Gastrocnemius medialis (tissue), 4 donors: ENCODE measurements around the gene BLOC1S3. TPM values are rescaled to one million over a fixed set of nuclear protein-coding genes. Genes with fewer than 3 reads are reported as not detected.

Source experiments
- ATAC-seq, 2 donors: fragments of 150-250 bp; one replicate each; pipeline ENCODE4 v1.9.1; 2016
- DNase-seq, 2 donors: peaks; one replicate each; pipeline ENCODE4 v3.0.0-alpha.2; 2019
- H3K27ac ChIP-seq, 4 donors: fragments of 200-600 bp; sonication (generic); 1 replicate in 1 of 4; 2 replicates in 3 of 4; pipeline ENCODE4 v1.5.1; 2016 to 2018; ENCODE audit warnings: mild to moderate bottlenecking in 2 of 4, moderate library complexity in 1 of 4
- H3K27me3 ChIP-seq, 3 donors: fragments of 200-600 bp; sonication (generic) in 2 of 3; 1 replicate in 1 of 3; 2 replicates in 2 of 3; pipeline versions ENCODE4 v1.5.1 to v1.6.0; 2016 to 2019; ENCODE audit warnings: mild to moderate bottlenecking in 1 of 3, moderate library complexity in 1 of 3
- H3K36me3 ChIP-seq, 2 donors: fragments of 200-600 bp; sonication (generic) in 1 of 2; one replicate each; pipeline ENCODE4 v1.5.1; 2017 to 2018
- H3K4me1 ChIP-seq, 2 donors: fragments of 200-600 bp; sonication (generic) in 1 of 2; one replicate each; pipeline ENCODE4 v1.5.1; 2016 to 2017; ENCODE audit warnings: mild to moderate bottlenecking in 2 of 2
- H3K4me3 ChIP-seq, 4 donors: fragments of 200-600 bp; sonication (generic) in 3 of 4; 1 replicate in 1 of 4; 2 replicates in 3 of 4; pipeline ENCODE4 v1.5.1; 2016 to 2019; ENCODE audit warnings: mild to moderate bottlenecking in 2 of 4
- H3K9me3 ChIP-seq, 3 donors: fragments of 200-600 bp; sonication (generic) in 2 of 3; 1 replicate in 1 of 3; 2 replicates in 2 of 3; pipeline ENCODE4 v1.5.1; 2016 to 2019
- POLR2A ChIP-seq, 2 donors: fragments of 450-650 bp; IDR thresholded peaks; one replicate each; pipeline ENCODE4 v1.6.1; 2017; ENCODE audit warnings: antibody characterized with exemption in 2 of 2, mild to moderate bottlenecking in 2 of 2, moderate library complexity in 2 of 2
- in situ Hi-C, 4 donors: fragments of 200-750 bp; cut with MboI; loops; one replicate each; pipeline versions ENCODE4 v1.15.0 to v1.8.0; 2017; ENCODE audit warnings: low sequenced_read_pairs in 4 of 4
- intact Hi-C: fragments of 100-400 bp; cut with DNase I; formaldehyde crosslinking; loops from one replicate; pipeline ENCODE4 v1.15.1; 2023; ENCODE audit warnings: low total_unique reads
- total RNA-seq, 4 donors: library from RNA; depleted of rRNA; stranded (reverse); fragments of >200 nt; gene quantifications; one replicate each; pipeline versions ENCODE4 v1.1.0 to v1.2.3, GENCODE V29; 2016
- TF ChIP-seq, protein P1 (sequence below), 5 experiments: fragments of 450-650 bp in 3 of 5; fragments of 200-600 bp in 2 of 5; sonication (generic) in 2 of 5; IDR thresholded peaks in 4 of 5; conservative IDR thresholded peaks in 1 of 5; 1 replicate in 4 of 5; 2 replicates in 1 of 5; pipeline ENCODE4 v1.5.1; 2016 to 2019; ENCODE audit warnings: antibody characterized with exemption in 5 of 5, mild to moderate bottlenecking in 3 of 5, moderate library complexity in 3 of 5

Gene BLOC1S3
- total RNA-seq, 4 donors from 2014 or later: 1.9 to 14.9 (median 5.8) TPM

DNA sequence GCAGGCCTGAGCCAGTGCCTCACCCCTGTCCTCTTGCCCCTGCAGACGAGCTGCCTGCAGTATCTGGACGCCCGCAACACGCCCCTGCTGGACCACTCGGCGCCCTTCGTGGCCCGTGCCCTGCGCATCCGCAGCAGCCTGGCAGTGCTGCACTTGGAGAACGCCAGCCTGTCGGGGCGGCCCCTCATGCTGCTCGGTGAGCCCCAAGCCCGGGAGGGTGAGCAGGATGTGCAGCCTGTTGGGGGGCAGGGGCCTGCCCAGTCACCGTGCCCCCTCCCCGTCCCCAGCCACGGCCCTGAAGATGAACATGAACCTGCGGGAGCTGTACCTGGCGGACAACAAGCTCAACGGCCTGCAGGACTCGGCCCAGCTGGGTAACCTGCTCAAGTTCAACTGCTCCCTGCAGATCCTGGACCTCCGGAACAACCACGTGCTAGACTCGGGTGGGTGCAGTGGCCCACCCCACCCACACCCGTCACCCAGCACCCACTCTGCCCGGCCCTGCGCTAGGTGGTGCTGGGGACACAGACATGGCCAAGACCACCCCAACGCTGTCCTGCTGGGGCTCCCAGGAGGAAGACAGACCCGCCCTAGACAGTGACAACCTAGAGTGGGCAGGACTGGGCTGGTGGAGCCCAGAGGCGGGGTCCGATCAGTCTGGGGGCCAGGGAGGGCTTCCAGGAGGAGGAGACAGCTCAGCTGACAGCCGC is 36.4 kb upstream of the BLOC1S3 start:
- H3K36me3 ChIP-seq: peaks cover 0 to 48% of the 10 kb centered on the region in 2 donors
- no peak for DNase-seq
- ATAC-seq: no peak
- intact Hi-C loops: no loop called here
- no peaks in the 10 kb centered on the region for H3K4me1 ChIP-seq
- no peak overlapping the region for H3K4me3 ChIP-seq
- no peaks in the 10 kb centered on the region for H3K9me3 ChIP-seq
- no peak overlapping the region for H3K27ac ChIP-seq
- in situ Hi-C loops: no loop called here
- H3K27me3 ChIP-seq: no peaks in the 10 kb centered on the region
- TF ChIP-seq POLR2A (IDR thresholded peaks at IDR 0.05): no peak
- TF ChIP-seq, protein P1, sequence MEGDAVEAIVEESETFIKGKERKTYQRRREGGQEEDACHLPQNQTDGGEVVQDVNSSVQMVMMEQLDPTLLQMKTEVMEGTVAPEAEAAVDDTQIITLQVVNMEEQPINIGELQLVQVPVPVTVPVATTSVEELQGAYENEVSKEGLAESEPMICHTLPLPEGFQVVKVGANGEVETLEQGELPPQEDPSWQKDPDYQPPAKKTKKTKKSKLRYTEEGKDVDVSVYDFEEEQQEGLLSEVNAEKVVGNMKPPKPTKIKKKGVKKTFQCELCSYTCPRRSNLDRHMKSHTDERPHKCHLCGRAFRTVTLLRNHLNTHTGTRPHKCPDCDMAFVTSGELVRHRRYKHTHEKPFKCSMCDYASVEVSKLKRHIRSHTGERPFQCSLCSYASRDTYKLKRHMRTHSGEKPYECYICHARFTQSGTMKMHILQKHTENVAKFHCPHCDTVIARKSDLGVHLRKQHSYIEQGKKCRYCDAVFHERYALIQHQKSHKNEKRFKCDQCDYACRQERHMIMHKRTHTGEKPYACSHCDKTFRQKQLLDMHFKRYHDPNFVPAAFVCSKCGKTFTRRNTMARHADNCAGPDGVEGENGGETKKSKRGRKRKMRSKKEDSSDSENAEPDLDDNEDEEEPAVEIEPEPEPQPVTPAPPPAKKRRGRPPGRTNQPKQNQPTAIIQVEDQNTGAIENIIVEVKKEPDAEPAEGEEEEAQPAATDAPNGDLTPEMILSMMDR (IDR thresholded peaks at IDR 0.05 in 4 of 5, conservative IDR thresholded peaks at IDR 0.05 in 1 of 5): no peak

DNA sequence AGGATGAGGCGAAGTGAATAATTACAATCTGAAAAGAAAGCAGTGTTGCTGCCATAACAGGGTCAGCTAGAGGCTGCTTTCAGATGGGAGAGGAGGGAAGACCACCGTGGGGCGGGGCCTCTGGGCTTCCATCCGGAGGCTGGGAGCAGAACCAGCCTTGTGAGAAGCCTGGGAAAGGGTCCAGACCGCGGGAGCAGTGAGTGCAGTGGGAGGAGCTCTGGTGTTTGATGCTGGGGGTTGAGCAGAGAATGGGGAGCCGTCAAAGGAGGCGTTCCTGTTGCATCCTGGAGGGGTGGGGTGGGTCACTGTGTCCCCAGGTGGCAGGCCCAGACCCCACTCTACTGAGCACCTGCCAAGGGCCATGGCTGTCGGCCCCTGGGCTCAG is 35.9 kb upstream of the BLOC1S3 start:
- DNase-seq (no peak), ATAC-seq (no peak)
- H3K27ac ChIP-seq: no peak overlapping the region
- H3K9me3 ChIP-seq: no peaks in the 10 kb centered on the region
- H3K4me1 ChIP-seq: no peaks in the 10 kb centered on the region
- H3K36me3 ChIP-seq: peaks cover 0 to 48% of the 10 kb centered on the region in 2 donors
- no peak overlapping the region for H3K4me3 ChIP-seq
- H3K27me3 ChIP-seq: no peaks in the 10 kb centered on the region
- TF ChIP-seq, protein P1 (IDR thresholded peaks at IDR 0.05 in 4 of 5, conservative IDR thresholded peaks at IDR 0.05 in 1 of 5): no peak
- no peak for TF ChIP-seq POLR2A (IDR thresholded peaks at IDR 0.05)
- intact Hi-C loops: no loop called here
- in situ Hi-C loops: no loop called here

DNA sequence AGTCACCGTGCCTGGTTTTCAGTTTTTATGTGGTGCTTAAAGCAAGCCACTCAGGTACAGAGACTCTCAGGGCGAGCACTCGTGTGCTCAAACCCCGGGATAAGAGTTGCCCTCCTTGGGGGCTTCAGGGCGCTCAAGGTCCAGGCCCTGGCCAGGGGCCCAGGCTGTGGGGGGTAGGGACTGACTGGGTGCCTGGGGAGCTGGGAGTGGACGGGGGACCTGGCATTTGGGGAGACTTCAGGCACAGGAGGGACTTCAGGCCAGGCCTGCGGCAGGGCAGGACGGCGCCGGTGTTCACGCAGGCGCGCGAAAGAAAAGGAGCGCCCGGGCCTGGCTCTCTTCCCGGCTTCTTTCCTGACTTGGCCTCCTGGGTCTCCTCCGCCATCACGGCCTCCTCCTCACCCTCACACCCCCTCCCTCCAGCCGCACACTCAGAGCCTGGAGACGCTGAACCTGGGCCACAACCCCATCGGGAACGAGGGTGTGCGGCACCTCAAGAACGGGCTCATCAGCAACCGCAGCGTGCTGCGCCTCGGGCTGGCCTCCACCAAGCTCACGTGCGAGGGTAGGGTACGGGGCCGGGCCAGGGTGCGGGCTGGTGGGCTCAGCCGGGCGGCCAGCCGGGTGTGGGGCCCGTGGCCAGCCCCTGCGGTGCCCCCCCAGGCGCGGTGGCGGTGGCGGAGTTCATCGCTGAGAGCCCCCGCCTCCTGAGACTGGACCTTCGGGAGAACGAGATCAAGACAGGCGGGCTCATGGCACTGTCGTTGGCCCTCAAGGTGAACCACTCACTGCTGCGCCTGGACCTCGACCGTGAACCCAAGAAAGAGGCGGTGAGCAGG is 33.9 kb upstream of the BLOC1S3 start:
- Histone ChIP-seq H3K36me3 (peaks cover 0 to 48% of the 10 kb centered on the region in 2 donors), H3K27me3 (no peaks in the 10 kb centered on the region), H3K9me3 (no peaks in the 10 kb centered on the region), H3K4me1 (no peaks in the 10 kb centered on the region), H3K4me3 (no peak overlapping the region), H3K27ac (no peak overlapping the region)
- no peak for DNase-seq
- TF ChIP-seq, protein P1 (IDR thresholded peaks at IDR 0.05 in 4 of 5, conservative IDR thresholded peaks at IDR 0.05 in 1 of 5): no peak
- no peak for TF ChIP-seq POLR2A (IDR thresholded peaks at IDR 0.05)
- intact Hi-C loops: no loop called here
- in situ Hi-C loops: no loop called here
- no peak for ATAC-seq

DNA sequence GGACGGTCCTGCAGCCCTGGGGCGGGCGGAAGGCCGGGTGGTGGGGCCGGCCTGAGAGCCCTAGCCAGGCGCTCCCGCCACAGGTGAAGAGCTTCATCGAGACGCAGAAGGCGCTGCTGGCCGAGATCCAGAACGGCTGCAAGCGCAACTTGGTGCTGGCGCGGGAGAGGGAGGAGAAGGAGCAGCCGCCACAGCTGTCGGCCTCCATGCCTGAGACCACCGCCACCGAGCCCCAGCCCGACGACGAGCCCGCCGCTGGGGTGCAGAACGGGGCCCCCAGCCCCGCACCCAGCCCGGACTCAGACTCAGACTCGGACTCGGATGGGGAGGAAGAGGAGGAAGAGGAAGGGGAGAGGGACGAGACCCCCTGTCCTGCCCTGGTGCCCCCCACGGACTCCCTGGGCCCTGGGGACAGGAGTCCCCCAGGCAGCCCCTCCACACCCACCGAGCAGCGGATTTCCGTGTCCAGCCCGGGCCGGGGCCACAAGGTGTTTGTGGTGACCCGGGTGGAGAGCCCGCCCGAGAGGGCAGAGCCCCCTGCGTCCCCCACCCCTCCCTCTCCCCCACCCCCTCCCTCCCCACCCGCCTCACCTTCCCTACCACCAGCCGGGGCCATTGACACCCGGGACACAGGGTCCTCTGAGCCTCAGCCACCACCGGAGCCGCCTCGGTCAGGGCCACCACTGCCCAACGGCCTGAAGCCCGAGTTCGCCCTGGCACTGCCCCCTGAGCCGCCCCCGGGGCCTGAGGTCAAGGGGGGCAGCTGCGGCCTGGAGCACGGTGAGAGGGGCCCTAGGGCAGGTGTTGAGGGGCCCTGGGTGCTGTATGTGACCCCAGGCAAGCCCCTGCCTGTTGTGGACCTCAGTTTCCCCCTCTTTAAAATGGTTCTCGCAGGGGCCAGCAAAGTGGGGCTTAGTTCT is 33.1 kb upstream of the BLOC1S3 start:
- Histone ChIP-seq H3K4me1 (no peaks in the 10 kb centered on the region), H3K4me3 (no peak overlapping the region), H3K27me3 (peaks cover 0 to under 1% (median 0%) of the 10 kb centered on the region in 3 donors), H3K36me3 (peaks cover 0 to 48% of the 10 kb centered on the region in 2 donors), H3K9me3 (no peaks in the 10 kb centered on the region), H3K27ac (no peak overlapping the region)
- ATAC-seq (no peak), DNase-seq (no peak)
- intact Hi-C loops: no loop called here
- in situ Hi-C loops: no loop called here
- TF ChIP-seq POLR2A (IDR thresholded peaks at IDR 0.05): no peak
- TF ChIP-seq, protein P1 (IDR thresholded peaks at IDR 0.05 in 4 of 5, conservative IDR thresholded peaks at IDR 0.05 in 1 of 5): no peak
